Measurements from ENCODE around the gene CDYL.

GRCh38 chr6:4814987-4815386 is 38.8 kb downstream of the CDYL start:
- TF ChIP-seq CTCF (IDR thresholded peaks at IDR 0.05; ENCODE audit: insufficient read depth, low read length, poor library complexity, severe bottlenecking) = no peak
- no peak for TF ChIP-seq EZH2phosphoT487 (conservative IDR thresholded peaks at IDR 0.05; ENCODE audit: low read length)

Data from SU-DHL-6 (cell line).